Mammary epithelial cell (primary cell): Measurements from ENCODE around the gene CDH20.

Source experiments
- CTCF ChIP-seq, 2 donors: IDR thresholded peaks in 1 of 2; conservative IDR thresholded peaks in 1 of 2; 2 replicates each; pipeline ENCODE4 v1.5.1; 2011 to 2012; ENCODE audit warnings: inconsistent platforms in 2 of 2, low read length in 2 of 2, mild to moderate bottlenecking in 2 of 2, control low read depth in 1 of 2, low read depth in 1 of 2; ENCODE audit not compliant: insufficient read depth in 1 of 2; ENCODE audit errors: extremely low read depth in 1 of 2
- EZH2 ChIP-seq: IDR thresholded peaks from 2 replicates; pipeline ENCODE4 v1.6.1; 2012; ENCODE audit warnings: low read length, inconsistent platforms, borderline replicate concordance

DNA sequence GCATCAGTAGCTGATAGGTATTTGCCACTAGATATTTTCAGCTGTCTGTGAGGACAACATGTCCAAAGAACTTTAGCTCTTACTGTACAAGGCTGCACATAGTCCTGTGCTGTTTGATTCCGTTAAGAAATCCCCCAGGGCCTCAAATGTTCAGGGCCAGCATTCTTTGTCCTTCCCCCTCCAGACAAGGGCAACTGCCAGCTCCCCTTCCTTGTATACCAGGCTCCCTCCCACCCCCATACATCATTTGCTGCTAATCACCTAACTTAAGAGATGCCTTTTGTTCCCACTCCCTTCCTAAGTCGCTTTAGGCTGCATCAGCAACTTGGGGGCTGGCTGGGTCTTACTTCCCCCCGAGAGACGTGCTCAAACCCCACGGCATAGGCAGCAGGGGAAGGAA, 138.7 kb downstream of the CDH20 start:
- no peak for TF ChIP-seq CTCF (conservative IDR thresholded peaks at IDR 0.05 in 1 of 2, IDR thresholded peaks at IDR 0.05 in 1 of 2; ENCODE audit: extremely low read depth in 1 of 2, insufficient read depth in 1 of 2, low read depth in 1 of 2, low read length in 2 of 2)
- no peak for TF ChIP-seq EZH2
